ENCODE measurements around the gene BEND4.

The BEND4 gene

DNA sequence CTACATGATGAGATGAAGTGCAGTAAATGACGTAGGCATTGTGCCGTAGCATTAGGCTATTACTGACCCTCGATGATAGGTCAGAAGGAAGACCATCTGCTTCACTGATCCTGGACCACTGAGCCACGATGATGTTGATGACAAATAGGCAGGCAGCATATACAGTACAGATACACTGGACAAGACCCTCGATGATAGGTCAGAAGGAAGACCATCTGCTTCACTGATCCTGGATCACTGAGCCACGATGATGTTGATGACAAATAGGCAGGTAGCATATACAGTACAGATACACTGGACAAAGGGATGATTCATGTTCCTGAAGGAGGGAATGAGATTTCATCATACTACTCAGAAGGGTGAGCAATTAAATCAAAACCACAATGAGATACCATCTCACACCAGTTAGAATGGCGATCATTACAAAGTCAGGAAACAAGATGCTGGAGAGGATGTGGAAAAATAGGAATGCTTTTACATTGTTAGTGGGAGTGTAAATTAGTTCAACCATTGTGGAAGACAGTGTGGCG lies 50.9 kb downstream of the BEND4 start:
- DNase-seq: no peak

DNA sequence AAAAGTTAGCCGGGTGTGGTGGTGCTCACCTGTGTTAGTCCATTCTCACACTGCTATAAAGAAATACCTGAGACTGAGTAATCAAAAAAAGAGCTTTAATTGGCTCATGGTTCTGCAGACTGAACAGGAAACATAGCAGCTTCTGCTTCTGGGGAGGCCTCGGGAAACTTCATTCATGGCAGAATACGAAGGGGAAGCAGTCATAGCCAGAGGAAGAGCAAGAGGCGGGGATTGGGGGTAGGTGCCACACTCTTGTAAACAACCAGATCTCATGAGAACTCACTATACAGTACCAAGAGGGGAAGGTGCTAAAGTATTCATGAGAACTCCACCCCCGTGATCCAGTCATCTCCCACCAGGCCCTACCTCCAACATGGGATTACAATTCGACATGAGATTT lies 64.1 kb downstream of the BEND4 start:
- DNase-seq: no peak

- DNase-seq: no peak
Measured at GRCh38 chr4:42083816-42084215, 68.6 kb downstream of the BEND4 start.

- no peak for DNase-seq
Measured at GRCh38 chr4:42080306-42080705, 72.1 kb downstream of the BEND4 start.

DNA sequence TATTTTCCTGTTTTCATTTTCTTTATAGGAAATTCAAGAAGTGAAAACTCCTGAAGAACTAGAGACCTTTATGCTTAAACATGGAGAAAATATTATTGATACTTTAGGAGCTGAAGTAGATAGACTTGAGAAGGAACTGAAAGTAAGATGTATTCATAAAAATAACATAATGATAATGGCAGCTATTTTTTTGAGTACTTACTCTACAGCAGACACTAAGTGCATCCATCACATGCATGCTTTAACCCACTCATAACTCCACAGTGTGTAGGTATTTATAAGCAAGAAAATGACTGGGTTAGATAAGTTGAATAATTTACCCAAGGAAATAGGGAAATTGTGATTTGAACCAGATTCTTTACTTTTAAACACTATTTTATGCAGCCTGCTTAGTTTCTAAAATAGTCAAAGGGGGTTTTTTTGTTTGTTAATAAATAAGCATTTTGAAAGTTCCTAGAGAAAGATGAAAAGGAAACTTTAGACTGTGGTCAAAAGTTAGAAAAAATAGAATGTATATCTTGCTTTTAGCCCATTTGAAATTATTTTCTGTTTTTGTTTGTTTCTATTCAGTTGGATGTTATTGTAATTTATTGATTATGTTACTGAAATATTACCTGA lies 74.2 kb downstream of the BEND4 start:
- no peak for DNase-seq

DNA sequence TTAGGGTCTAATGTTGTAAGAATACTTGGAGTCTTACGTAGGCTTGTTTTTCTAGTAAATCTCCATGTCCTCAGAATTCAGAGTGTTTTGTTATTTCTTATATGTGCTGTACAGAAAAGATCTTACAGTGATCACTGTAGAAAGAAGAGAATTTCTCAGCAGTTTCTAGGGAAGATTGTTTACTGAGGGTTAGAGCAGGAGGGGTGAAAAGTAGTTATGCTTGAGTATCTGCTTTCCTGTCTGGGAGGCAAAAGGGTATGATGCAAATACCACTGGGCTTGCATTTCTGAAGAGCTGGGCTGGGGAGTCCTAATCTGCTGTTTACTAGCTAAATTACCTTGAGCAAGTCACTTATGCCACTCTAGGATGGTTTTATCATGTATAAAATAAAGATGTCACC lies 78.2 kb downstream of the BEND4 start:
- DNase-seq: no peak

DNA sequence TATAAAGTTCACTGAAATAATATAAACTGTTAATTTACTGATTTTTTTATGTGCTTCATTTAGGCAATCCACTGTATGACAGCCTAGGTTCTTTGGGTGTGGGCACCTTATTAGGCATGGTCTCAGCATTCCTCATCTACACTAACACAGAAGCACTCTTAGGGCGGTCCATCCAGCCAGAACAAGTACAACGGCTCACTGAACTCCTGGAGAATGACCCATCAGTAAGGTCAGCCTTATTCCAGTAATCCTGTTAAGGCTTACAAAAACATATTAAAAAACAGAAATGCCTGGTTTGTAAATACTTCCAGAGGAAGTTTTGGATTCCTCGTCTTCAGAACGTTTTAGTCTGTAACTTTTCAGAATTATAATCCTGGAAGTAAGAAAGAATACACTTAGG lies 82.0 kb downstream of the BEND4 start:
- DNase-seq: no peak

DNA sequence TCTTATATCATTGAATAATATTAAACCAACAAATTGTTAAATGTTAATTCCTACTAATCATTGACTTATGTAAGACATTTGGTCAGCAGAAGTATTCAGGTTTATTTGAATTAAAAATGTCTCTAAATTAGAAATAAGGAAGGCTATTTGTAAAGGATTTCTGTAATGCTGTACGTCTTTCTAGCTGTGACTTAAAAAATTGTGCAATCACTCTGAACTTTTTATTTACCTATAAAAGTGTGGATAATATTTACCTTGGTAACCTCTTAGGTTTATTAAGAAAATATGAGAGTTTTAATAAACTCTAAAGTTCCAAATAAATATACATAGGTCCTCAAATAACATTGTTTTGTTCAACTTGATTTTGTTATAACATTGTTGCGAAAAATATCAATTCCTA lies 85.2 kb downstream of the BEND4 start:
- no peak for DNase-seq

DNA sequence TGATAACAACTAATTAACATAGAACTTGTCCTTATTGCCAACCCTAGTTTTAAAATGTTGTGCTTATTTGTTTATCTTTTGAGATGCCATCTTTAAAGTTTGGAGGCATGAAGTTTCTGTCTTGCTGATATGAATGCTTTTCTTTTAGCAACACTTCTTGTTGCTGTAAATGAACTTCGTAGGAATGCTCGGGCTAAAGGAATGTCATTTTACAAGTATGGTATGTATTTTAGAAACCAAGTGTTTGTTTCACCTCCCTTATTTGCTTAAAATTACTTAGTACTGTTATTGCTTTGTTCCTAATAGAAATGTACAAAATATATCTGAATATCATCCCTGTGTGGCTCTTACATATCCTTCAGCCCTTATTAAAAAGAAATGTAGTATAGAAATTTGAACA lies 86.1 kb downstream of the BEND4 start:
- no peak for DNase-seq
